Upper lobe of left lung (tissue), 4 donors: ENCODE results near the gene ENOSF1.

Source experiments
- CTCF ChIP-seq, 6 experiments: fragments of 450-650 bp in 4 of 6; fragments of 200-600 bp in 2 of 6; sonication (generic) in 2 of 6; IDR thresholded peaks; one replicate each; pipeline ENCODE4 v1.5.1; 2016 to 2019; ENCODE audit warnings: antibody characterized with exemption in 6 of 6
- EP300 ChIP-seq, 4 donors: sonication (generic); formaldehyde crosslinking; IDR thresholded peaks; one replicate each; pipeline ENCODE4 v1.5.1; 2017; ENCODE audit warnings: antibody characterized with exemption in 4 of 4, control low read depth in 2 of 4
- POLR2A ChIP-seq, 4 donors: fragments of 450-650 bp; IDR thresholded peaks; one replicate each; pipeline ENCODE4 v1.5.1; 2016 to 2017; ENCODE audit warnings: antibody characterized with exemption in 4 of 4, mild to moderate bottlenecking in 2 of 4
- POLR2AphosphoS5 ChIP-seq, 2 donors: sonication (generic); formaldehyde crosslinking; IDR thresholded peaks; one replicate each; pipeline ENCODE4 v1.5.1; 2017; ENCODE audit warnings: antibody characterized with exemption in 2 of 2

DNA sequence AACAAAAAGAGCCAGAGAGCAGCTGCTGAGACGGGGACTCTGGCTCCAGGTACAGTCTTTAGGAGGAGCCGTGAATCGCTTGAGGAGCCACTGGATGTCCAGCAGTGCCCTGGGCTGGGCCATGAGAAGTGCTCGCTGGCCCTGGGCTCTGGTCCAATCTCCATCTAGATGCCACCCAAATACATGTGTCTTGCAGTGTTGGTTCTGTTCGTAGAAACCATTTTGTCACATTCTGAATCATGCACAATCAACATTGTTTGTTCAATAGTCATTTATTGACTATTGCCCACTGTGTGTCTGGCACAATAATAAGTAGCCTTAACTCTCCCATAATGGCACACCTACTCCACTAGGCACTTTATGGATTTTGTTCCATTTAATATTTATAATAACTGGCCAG is 28.9 kb downstream of the ENOSF1 start:
- TF ChIP-seq CTCF (IDR thresholded peaks at IDR 0.05) (no peak), POLR2A (IDR thresholded peaks at IDR 0.05) (no peak), POLR2AphosphoS5 (IDR thresholded peaks at IDR 0.05) (no peak), EP300 (IDR thresholded peaks at IDR 0.05) (no peak)
